Daoy (cell line): ENCODE results near the gene CMC2. TPM values are rescaled to one million over a fixed set of nuclear protein-coding genes. Genes with fewer than 3 reads are reported as not detected.
A peak's percentile ranks its signal among the peaks of the same experiment; 100 is the strongest.

Experiments
- DNase-seq: peaks from one replicate; pipeline ENCODE4 v3.0.0-alpha.2; 2015; ENCODE audit warnings: low read depth
- total RNA-seq: library from RNA; depleted of rRNA; stranded (reverse); fragments of >200 nt; shearing (Covaris generic); gene quantifications from 2 replicates; pipeline ENCODE4 v1.2.3, GENCODE V29; 2014

Gene CMC2
- total RNA-seq, 1 experiment from 2014 or later = 144 TPM

- no peak for DNase-seq
Observed at GRCh38 chr16:81003064-81003463, 3.6 kb downstream of the CMC2 start.

- DNase-seq = no peak
Observed at GRCh38 chr16:81001330-81001729, 5.4 kb downstream of the CMC2 start.

- no peak for DNase-seq
Observed at GRCh38 chr16:81000873-81001272, 5.8 kb downstream of the CMC2 start.

- no peak for DNase-seq
Observed at GRCh38 chr16:80997964-80998620, 8.6 kb downstream of the CMC2 start.

- no peak for DNase-seq
Observed at GRCh38 chr16:80997139-80997798, 9.4 kb downstream of the CMC2 start.

GRCh38 chr16:80996688-80997138 is 10.0 kb downstream of the CMC2 start:
- no peak for DNase-seq

GRCh38 chr16:80994451-80994850 is 12.2 kb downstream of the CMC2 start:
- no peak for DNase-seq

- DNase-seq = no peak
Observed at GRCh38 chr16:80993834-80994233, 12.9 kb downstream of the CMC2 start.

- DNase-seq = peak; percentile 77
Observed at GRCh38 chr16:80993307-80993706, 13.4 kb downstream of the CMC2 start.

GRCh38 chr16:80992676-80993293 is 13.9 kb downstream of the CMC2 start:
- no peak for DNase-seq

- no peak for DNase-seq
Observed at GRCh38 chr16:80991792-80992430, 14.8 kb downstream of the CMC2 start.

- DNase-seq = no peak
Observed at GRCh38 chr16:80990978-80991377, 15.7 kb downstream of the CMC2 start.

GRCh38 chr16:80990577-80990976 is 16.1 kb downstream of the CMC2 start:
- no peak for DNase-seq

GRCh38 chr16:80989801-80990200 is 16.9 kb downstream of the CMC2 start:
- no peak for DNase-seq

- no peak for DNase-seq
Observed at GRCh38 chr16:80988756-80989155, 17.9 kb downstream of the CMC2 start.

- DNase-seq = no peak
Observed at GRCh38 chr16:80986557-80986956, 20.1 kb downstream of the CMC2 start.

- no peak for DNase-seq
Observed at GRCh38 chr16:80985611-80986010, 21.1 kb downstream of the CMC2 start.

GRCh38 chr16:80984124-80984892 is 22.4 kb downstream of the CMC2 start:
- DNase-seq = no peak

- no peak for DNase-seq
Observed at GRCh38 chr16:80982646-80983045, 24.0 kb downstream of the CMC2 start.

GRCh38 chr16:80981103-80981502 is 25.6 kb downstream of the CMC2 start:
- DNase-seq = no peak

- no peak for DNase-seq
Observed at GRCh38 chr16:80976946-80977345, 29.7 kb downstream of the CMC2 start.
